Measurements from ENCODE around the gene SMAP1.

DNA sequence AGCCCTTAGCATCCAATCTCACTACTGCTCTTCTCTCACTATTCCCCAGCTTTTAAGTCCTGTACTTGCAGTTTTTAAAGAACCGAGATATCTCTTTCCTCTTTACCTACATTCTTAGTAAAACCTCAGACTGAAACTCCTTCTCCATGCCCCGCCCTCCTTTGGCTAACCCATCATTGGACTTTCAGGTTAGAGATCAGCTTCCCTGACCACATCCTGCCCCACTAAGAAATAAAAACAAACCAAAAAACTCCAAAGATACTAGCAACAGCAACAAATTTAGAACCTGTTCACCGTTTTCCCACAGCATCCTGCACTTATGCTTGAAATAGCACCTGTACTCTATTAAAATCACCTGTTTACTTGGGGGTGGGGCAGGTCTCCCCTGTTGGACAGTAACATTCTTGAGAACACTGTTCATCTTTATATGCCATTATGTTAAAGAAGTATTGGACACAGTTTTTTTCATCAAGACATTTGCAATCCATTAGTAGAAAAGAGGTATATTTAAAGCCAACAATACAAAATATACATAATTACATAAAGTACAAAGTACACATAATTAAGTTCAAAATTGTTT, 16.3 kb upstream of the SMAP1 start:
- no peak for TF ChIP-seq POLR2A (IDR thresholded peaks at IDR 0.05)
- TF ChIP-seq, protein P1, sequence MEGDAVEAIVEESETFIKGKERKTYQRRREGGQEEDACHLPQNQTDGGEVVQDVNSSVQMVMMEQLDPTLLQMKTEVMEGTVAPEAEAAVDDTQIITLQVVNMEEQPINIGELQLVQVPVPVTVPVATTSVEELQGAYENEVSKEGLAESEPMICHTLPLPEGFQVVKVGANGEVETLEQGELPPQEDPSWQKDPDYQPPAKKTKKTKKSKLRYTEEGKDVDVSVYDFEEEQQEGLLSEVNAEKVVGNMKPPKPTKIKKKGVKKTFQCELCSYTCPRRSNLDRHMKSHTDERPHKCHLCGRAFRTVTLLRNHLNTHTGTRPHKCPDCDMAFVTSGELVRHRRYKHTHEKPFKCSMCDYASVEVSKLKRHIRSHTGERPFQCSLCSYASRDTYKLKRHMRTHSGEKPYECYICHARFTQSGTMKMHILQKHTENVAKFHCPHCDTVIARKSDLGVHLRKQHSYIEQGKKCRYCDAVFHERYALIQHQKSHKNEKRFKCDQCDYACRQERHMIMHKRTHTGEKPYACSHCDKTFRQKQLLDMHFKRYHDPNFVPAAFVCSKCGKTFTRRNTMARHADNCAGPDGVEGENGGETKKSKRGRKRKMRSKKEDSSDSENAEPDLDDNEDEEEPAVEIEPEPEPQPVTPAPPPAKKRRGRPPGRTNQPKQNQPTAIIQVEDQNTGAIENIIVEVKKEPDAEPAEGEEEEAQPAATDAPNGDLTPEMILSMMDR (IDR thresholded peaks at IDR 0.05) = no peak

Measured in gastroesophageal sphincter (tissue), 3 donors.